DND-41 (cell line): ENCODE measurements around the gene FAM168A.

Source experiments
- EZH2 ChIP-seq: IDR thresholded peaks from 3 replicates; pipeline ENCODE4 v1.6.1; 2012; ENCODE audit warnings: borderline replicate concordance, low read depth, mild to moderate bottlenecking, moderate library complexity, low read length, inconsistent platforms; ENCODE audit not compliant: severe bottlenecking
- TF ChIP-seq, protein P1 (sequence below): IDR thresholded peaks from 2 replicates; pipeline ENCODE4 v1.5.1; 2012; ENCODE audit warnings: borderline replicate concordance, low read length, moderate library complexity, mild to moderate bottlenecking; ENCODE audit not compliant: poor library complexity, severe bottlenecking; ENCODE audit errors: extremely low read depth

DNA sequence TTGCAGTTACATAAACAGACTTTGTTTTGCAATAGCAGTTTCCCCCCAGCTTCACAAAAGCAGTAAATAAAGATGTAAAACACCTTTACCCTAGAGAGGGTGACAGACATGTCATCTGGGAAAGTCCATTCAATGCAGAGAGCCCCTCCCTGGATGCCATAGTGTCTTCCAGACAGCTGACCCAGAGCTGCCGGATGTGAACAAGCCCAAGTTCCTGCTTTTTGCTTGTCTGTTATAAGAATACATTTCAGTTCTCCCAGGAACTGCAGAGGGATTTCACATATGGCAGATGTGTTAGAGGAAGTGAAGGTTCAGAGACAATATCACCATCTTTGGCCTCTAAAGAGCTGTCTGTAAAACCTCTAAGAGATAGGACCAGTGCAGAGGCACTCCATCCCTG lies 172.8 kb downstream of the FAM168A start:
- TF ChIP-seq, protein P1, sequence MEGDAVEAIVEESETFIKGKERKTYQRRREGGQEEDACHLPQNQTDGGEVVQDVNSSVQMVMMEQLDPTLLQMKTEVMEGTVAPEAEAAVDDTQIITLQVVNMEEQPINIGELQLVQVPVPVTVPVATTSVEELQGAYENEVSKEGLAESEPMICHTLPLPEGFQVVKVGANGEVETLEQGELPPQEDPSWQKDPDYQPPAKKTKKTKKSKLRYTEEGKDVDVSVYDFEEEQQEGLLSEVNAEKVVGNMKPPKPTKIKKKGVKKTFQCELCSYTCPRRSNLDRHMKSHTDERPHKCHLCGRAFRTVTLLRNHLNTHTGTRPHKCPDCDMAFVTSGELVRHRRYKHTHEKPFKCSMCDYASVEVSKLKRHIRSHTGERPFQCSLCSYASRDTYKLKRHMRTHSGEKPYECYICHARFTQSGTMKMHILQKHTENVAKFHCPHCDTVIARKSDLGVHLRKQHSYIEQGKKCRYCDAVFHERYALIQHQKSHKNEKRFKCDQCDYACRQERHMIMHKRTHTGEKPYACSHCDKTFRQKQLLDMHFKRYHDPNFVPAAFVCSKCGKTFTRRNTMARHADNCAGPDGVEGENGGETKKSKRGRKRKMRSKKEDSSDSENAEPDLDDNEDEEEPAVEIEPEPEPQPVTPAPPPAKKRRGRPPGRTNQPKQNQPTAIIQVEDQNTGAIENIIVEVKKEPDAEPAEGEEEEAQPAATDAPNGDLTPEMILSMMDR = no peak
- no peak for TF ChIP-seq EZH2
